Loucy (cell line): Measurements from ENCODE around the gene KIAA0232.

ENCODE experiments used
- H2AFZ ChIP-seq: fragments of 200-600 bp; sonication (generic); 2 replicates; pipeline ENCODE4 v1.6.0; 2016; ENCODE audit warnings: antibody characterized with exemption, mild to moderate bottlenecking, low read length, moderate library complexity
- H3F3A ChIP-seq: fragments of 200-600 bp; 2 replicates; pipeline ENCODE4 v1.6.0; 2016; ENCODE audit warnings: antibody characterized with exemption, low read depth, mild to moderate bottlenecking
- H3K27me3 ChIP-seq: fragments of 200-600 bp; sonication (generic); 2 replicates; pipeline ENCODE4 v1.6.1; 2014; ENCODE audit warnings: low read length, mild to moderate bottlenecking; ENCODE audit not compliant: insufficient read depth, poor library complexity, severe bottlenecking
- H3K36me3 ChIP-seq: fragments of 200-600 bp; sonication (generic); 2 replicates; pipeline ENCODE4 v1.6.1; 2016; ENCODE audit warnings: low read length; ENCODE audit not compliant: insufficient read depth
- H3K4me1 ChIP-seq: fragments of 200-600 bp; sonication (generic); 2 replicates; pipeline ENCODE4 v1.5.1; 2014; ENCODE audit warnings: low read length, mild to moderate bottlenecking; ENCODE audit not compliant: insufficient read depth, poor library complexity, severe bottlenecking
- H3K4me2 ChIP-seq: fragments of 200-600 bp; sonication (generic); 2 replicates; pipeline ENCODE4 v1.6.0; 2014; ENCODE audit warnings: antibody characterized with exemption, low read length, low read depth, mild to moderate bottlenecking; ENCODE audit not compliant: poor library complexity, severe bottlenecking
- H3K4me3 ChIP-seq: fragments of 200-600 bp; sonication (generic); 2 replicates; pipeline ENCODE4 v1.5.1; 2014; ENCODE audit warnings: low read length, mild to moderate bottlenecking, mixed read lengths; ENCODE audit not compliant: poor library complexity, severe bottlenecking
- H3K79me2 ChIP-seq: fragments of 200-600 bp; sonication (generic); 2 replicates; pipeline ENCODE4 v1.6.1; 2014; ENCODE audit warnings: low read length; ENCODE audit not compliant: insufficient read depth
- H3K9ac ChIP-seq: fragments of 200-600 bp; sonication (generic); 2 replicates; pipeline ENCODE4 v1.6.0; 2014; ENCODE audit warnings: mild to moderate bottlenecking, low read depth, low read length, moderate library complexity; ENCODE audit not compliant: poor library complexity, severe bottlenecking
- H3K9me2 ChIP-seq: fragments of 200-600 bp; sonication (generic); replicated peaks from 2 replicates; pipeline ENCODE4 v1.6.1; 2016; ENCODE audit warnings: low read depth, low read length, mixed read lengths
- H3K9me3 ChIP-seq: fragments of 200-600 bp; sonication (generic); 2 replicates; pipeline ENCODE4 v1.6.1; 2014; ENCODE audit warnings: mild to moderate bottlenecking, antibody characterized with exemption, low read length, low read depth; ENCODE audit not compliant: insufficient read depth
- H4K20me1 ChIP-seq: fragments of 200-600 bp; sonication (generic); 2 replicates; pipeline ENCODE4 v1.6.0; 2014; ENCODE audit warnings: antibody characterized with exemption, low read length, mild to moderate bottlenecking; ENCODE audit not compliant: insufficient read depth, poor library complexity, severe bottlenecking
- EZH2phosphoT487 ChIP-seq: fragments of 200-600 bp; IDR thresholded peaks from 2 replicates; pipeline ENCODE4 v1.6.1; 2018; ENCODE audit warnings: antibody characterized with exemption, mild to moderate bottlenecking, moderate library complexity, borderline replicate concordance
- TF ChIP-seq, protein P1 (sequence below): fragments of 200-600 bp; sonication (generic); conservative IDR thresholded peaks from 2 replicates; pipeline ENCODE4 v1.5.1; 2014; ENCODE audit warnings: mild to moderate bottlenecking, antibody characterized with exemption, low read length

KIAA0232 gene

GRCh38 chr4:6885953-6886557, 103.5 kb downstream of the KIAA0232 start:
- no peak overlapping the region for H2AFZ ChIP-seq
- no peaks in the 10 kb centered on the region for H3K4me1 ChIP-seq
- no peaks in the 10 kb centered on the region for H3K79me2 ChIP-seq
- peaks cover 11% of the 10 kb centered on the region; the same call in 1 of the 2 replicates for H3K9me3 ChIP-seq
- H3K36me3 ChIP-seq, result peaks cover 29% of the 10 kb centered on the region; the same call in 1 of the 2 replicates
- no peak overlapping the region for H3K9ac ChIP-seq
- TF ChIP-seq, protein P1, sequence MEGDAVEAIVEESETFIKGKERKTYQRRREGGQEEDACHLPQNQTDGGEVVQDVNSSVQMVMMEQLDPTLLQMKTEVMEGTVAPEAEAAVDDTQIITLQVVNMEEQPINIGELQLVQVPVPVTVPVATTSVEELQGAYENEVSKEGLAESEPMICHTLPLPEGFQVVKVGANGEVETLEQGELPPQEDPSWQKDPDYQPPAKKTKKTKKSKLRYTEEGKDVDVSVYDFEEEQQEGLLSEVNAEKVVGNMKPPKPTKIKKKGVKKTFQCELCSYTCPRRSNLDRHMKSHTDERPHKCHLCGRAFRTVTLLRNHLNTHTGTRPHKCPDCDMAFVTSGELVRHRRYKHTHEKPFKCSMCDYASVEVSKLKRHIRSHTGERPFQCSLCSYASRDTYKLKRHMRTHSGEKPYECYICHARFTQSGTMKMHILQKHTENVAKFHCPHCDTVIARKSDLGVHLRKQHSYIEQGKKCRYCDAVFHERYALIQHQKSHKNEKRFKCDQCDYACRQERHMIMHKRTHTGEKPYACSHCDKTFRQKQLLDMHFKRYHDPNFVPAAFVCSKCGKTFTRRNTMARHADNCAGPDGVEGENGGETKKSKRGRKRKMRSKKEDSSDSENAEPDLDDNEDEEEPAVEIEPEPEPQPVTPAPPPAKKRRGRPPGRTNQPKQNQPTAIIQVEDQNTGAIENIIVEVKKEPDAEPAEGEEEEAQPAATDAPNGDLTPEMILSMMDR, result no peak
- TF ChIP-seq EZH2phosphoT487, result no peak
- no peaks in the 10 kb centered on the region for H3K27me3 ChIP-seq
- no peak overlapping the region for H3K4me2 ChIP-seq
- no peaks in the 10 kb centered on the region for H3F3A ChIP-seq
- H3K4me3 ChIP-seq, result no peak overlapping the region
- H3K9me2 ChIP-seq, result no peaks in the 10 kb centered on the region
- no peaks in the 10 kb centered on the region for H4K20me1 ChIP-seq

GRCh38 chr4:6886886-6887285, 104.4 kb downstream of the KIAA0232 start:
- Histone ChIP-seq H3K36me3 (peaks cover 21% of the 10 kb centered on the region; the same call in 1 of the 2 replicates), H4K20me1 (no peaks in the 10 kb centered on the region), H3F3A (no peaks in the 10 kb centered on the region), H3K4me1 (peaks cover 6% of the 10 kb centered on the region), H2AFZ (no peak overlapping the region), H3K4me3 (no peak overlapping the region), H3K4me2 (no peak overlapping the region), H3K9me2 (no peaks in the 10 kb centered on the region), H3K27me3 (no peaks in the 10 kb centered on the region), H3K79me2 (no peaks in the 10 kb centered on the region), H3K9ac (no peak overlapping the region), H3K9me3 (peaks cover 11% of the 10 kb centered on the region; the same call in 1 of the 2 replicates)
- TF ChIP-seq, protein P1, result no peak
- TF ChIP-seq EZH2phosphoT487, result no peak

DNA sequence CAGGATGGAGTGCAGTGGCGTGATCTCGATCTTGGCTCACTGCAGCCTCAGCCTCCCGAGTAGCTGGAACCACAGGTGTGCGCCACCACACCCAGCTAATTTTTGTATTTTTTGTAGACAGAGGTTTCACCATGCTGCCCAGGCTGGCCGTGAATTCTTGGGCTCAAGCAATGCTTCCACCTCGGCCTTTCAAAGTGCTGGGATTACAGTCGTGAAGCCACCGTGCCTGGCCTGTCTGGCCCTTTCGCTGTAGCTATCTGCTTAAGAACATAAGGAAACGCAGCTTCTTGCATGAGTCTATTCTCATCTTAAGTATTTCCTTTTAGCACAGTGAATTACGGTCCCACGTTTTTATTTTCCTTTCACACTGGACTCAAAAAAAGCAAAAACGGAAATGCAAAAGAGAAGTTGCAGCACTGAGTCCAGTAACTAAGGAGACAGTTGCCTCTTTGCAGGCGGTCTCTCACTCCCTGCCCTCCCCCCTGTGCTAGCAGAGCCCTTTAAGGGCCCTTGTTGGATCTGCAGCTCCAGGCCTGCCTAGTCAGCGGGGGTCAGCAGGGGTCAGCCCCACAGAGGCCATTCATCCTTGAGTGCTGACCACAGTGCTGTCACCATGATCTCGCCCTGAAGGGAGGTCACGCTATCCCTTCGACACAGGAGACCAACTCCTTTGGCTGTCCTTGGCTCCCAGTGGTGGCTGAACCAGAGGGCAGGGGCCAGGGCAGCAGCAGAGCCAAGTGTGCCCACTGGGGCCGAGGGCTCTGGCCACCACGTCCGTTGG, 105.3 kb downstream of the KIAA0232 start:
- no peak for TF ChIP-seq EZH2phosphoT487
- TF ChIP-seq, protein P1, result no peak
- Histone ChIP-seq H3K4me3 (no peak overlapping the region), H3K4me1 (peaks cover 13% of the 10 kb centered on the region), H3K79me2 (no peaks in the 10 kb centered on the region), H3K36me3 (peaks cover 12% of the 10 kb centered on the region; the same call in 1 of the 2 replicates), H2AFZ (no peak overlapping the region), H3K4me2 (no peak overlapping the region), H3K9me2 (no peaks in the 10 kb centered on the region), H3K9me3 (peaks cover 11% of the 10 kb centered on the region; the same call in 1 of the 2 replicates), H3F3A (no peaks in the 10 kb centered on the region), H4K20me1 (no peaks in the 10 kb centered on the region), H3K9ac (no peak overlapping the region), H3K27me3 (no peaks in the 10 kb centered on the region)
